ENCODE results near the gene TTBK1.

- peak; percentile 72; the same call in 1 of the 2 replicates for TF ChIP-seq POLR2A (IDR thresholded peaks at IDR 0.05; ENCODE audit: low read depth, low read length)
- TF ChIP-seq POLR2AphosphoS5 (IDR thresholded peaks at IDR 0.05; ENCODE audit: low read depth, low read length) = 0 out of 2 replicates have a peak, but pooled peaks have one; percentile 21
Observed at GRCh38 chr6:43228951-43229802, 14.1 kb upstream of the TTBK1 start, which contains the start of gene DNPH1.

Data from GM12892 (cell line).